HUES64 (cell line): ENCODE measurements around the gene APOL6.

ENCODE experiments used
- H3K27ac ChIP-seq: 2 replicates; pipeline ENCODE4 v1.7.0; 2013; ENCODE audit warnings: low read depth, low read length, inconsistent platforms
- H3K27me3 ChIP-seq: 2 replicates; pipeline ENCODE4 v1.6.1; 2013; ENCODE audit warnings: mild to moderate bottlenecking, low read length; ENCODE audit not compliant: insufficient read depth
- H3K36me3 ChIP-seq: 2 replicates; pipeline ENCODE4 v1.6.1; 2013; ENCODE audit warnings: mild to moderate bottlenecking, low read length; ENCODE audit not compliant: insufficient read depth
- H3K4me1 ChIP-seq: 2 replicates; pipeline ENCODE4 v1.6.1; 2013; ENCODE audit warnings: mild to moderate bottlenecking, low read length, moderate library complexity; ENCODE audit not compliant: insufficient read depth
- H3K4me3 ChIP-seq: 2 replicates; pipeline ENCODE4 v1.5.1; 2013; ENCODE audit warnings: mild to moderate bottlenecking, low read length, moderate library complexity
- H3K9ac ChIP-seq: 2 replicates; pipeline ENCODE4 v1.6.1; 2013; ENCODE audit warnings: mild to moderate bottlenecking, low read depth, low read length
- H3K9me3 ChIP-seq: 2 replicates; pipeline ENCODE4 v1.6.1; 2013; ENCODE audit warnings: low read depth, low read length; ENCODE audit not compliant: insufficient read depth
- WGBS: fragments of 150-250, 120-280 bp; methylation state at CpG from one replicate; pipeline ENCODE4 v1.1.7; 2013; ENCODE audit warnings: missing lambda C conversion rate; 5-methylcytosine and 5-hydroxymethylcytosine counted together

The APOL6 gene

GRCh38 chr22:35681454-35682052, 33.3 kb downstream of the APOL6 start:
- Histone ChIP-seq H3K36me3 (no peaks in the 10 kb centered on the region), H3K4me3 (no peak overlapping the region), H3K9ac (no peak overlapping the region), H3K4me1 (no peaks in the 10 kb centered on the region), H3K9me3 (peaks cover 22% of the 10 kb centered on the region), H3K27ac (no peak overlapping the region), H3K27me3 (no peaks in the 10 kb centered on the region)
- WGBS: 72% methylated on average over 4 of the region's 4 CpGs

- Histone ChIP-seq H3K36me3 (no peaks in the 10 kb centered on the region), H3K4me1 (no peaks in the 10 kb centered on the region), H3K9ac (no peak overlapping the region), H3K27me3 (no peaks in the 10 kb centered on the region), H3K9me3 (peaks cover 21% of the 10 kb centered on the region), H3K4me3 (no peak overlapping the region), H3K27ac (no peak overlapping the region)
- 89% methylated on average over 1 of the region's 1 CpG for WGBS
Measured at GRCh38 chr22:35683560-35683959, 35.3 kb downstream of the APOL6 start.

- WGBS: 76% methylated on average over 3 of the region's 3 CpGs
- H3K27ac ChIP-seq: no peak overlapping the region
Measured at GRCh38 chr22:35684270-35684700, 36.0 kb downstream of the APOL6 start.

GRCh38 chr22:35684732-35685131, 36.5 kb downstream of the APOL6 start:
- Histone ChIP-seq H3K27me3 (no peaks in the 10 kb centered on the region), H3K4me1 (no peaks in the 10 kb centered on the region), H3K27ac (no peak overlapping the region), H3K4me3 (no peak overlapping the region), H3K36me3 (no peaks in the 10 kb centered on the region), H3K9ac (no peak overlapping the region), H3K9me3 (peaks cover 21% of the 10 kb centered on the region)

More at GRCh38 chr22:35684270-35684700, 36.0 kb downstream of the APOL6 start:
- H3K27me3 ChIP-seq: no peaks in the 10 kb centered on the region
- peaks cover 21% of the 10 kb centered on the region for H3K9me3 ChIP-seq
- H3K4me3 ChIP-seq: no peak overlapping the region
- H3K36me3 ChIP-seq: no peaks in the 10 kb centered on the region
- H3K9ac ChIP-seq: no peak overlapping the region
- no peaks in the 10 kb centered on the region for H3K4me1 ChIP-seq

GRCh38 chr22:35685731-35686130, 37.5 kb downstream of the APOL6 start:
- 90% methylated on average over 11 of the region's 11 CpGs for WGBS
- no peaks in the 10 kb centered on the region for H3K36me3 ChIP-seq
- no peak overlapping the region for H3K27ac ChIP-seq
- H3K9ac ChIP-seq: no peak overlapping the region
- H3K4me1 ChIP-seq: no peaks in the 10 kb centered on the region
- no peak overlapping the region for H3K4me3 ChIP-seq
- no peaks in the 10 kb centered on the region for H3K27me3 ChIP-seq
- H3K9me3 ChIP-seq: peaks cover 14% of the 10 kb centered on the region

- 91% methylated on average over 4 of the region's 4 CpGs for WGBS
- no peak overlapping the region for H3K9ac ChIP-seq
- H3K4me3 ChIP-seq: no peak overlapping the region
- no peaks in the 10 kb centered on the region for H3K27me3 ChIP-seq
- no peaks in the 10 kb centered on the region for H3K4me1 ChIP-seq
- H3K36me3 ChIP-seq: no peaks in the 10 kb centered on the region
- peaks cover 9% of the 10 kb centered on the region for H3K9me3 ChIP-seq
- no peak overlapping the region for H3K27ac ChIP-seq
Measured at GRCh38 chr22:35686298-35686697, 38.1 kb downstream of the APOL6 start.

- 93% methylated on average over 6 of the region's 6 CpGs for WGBS
- H3K4me3 ChIP-seq: no peak overlapping the region
- no peak overlapping the region for H3K9ac ChIP-seq
- no peaks in the 10 kb centered on the region for H3K27me3 ChIP-seq
- H3K27ac ChIP-seq: no peak overlapping the region
- H3K4me1 ChIP-seq: no peaks in the 10 kb centered on the region
- H3K36me3 ChIP-seq: no peaks in the 10 kb centered on the region
- no peaks in the 10 kb centered on the region; the same call in 1 of the 2 replicates for H3K9me3 ChIP-seq
Measured at GRCh38 chr22:35687461-35687860, 39.2 kb downstream of the APOL6 start.

GRCh38 chr22:35688913-35689675, 40.8 kb downstream of the APOL6 start:
- no peaks in the 10 kb centered on the region for H3K4me1 ChIP-seq
- no peak overlapping the region for H3K9ac ChIP-seq
- no peak overlapping the region for H3K27ac ChIP-seq
- no peak overlapping the region for H3K4me3 ChIP-seq
- H3K9me3 ChIP-seq: no peaks in the 10 kb centered on the region
- peaks cover 6% of the 10 kb centered on the region for H3K27me3 ChIP-seq
- H3K36me3 ChIP-seq: no peaks in the 10 kb centered on the region
- 90% methylated on average over 10 of the region's 10 CpGs for WGBS

GRCh38 chr22:35690001-35690400, 41.8 kb downstream of the APOL6 start:
- no peak overlapping the region for H3K27ac ChIP-seq
- H3K36me3 ChIP-seq: no peaks in the 10 kb centered on the region
- H3K27me3 ChIP-seq: peaks cover 6% of the 10 kb centered on the region
- 83% methylated on average over 1 of the region's 1 CpG for WGBS
- no peaks in the 10 kb centered on the region for H3K9me3 ChIP-seq
- no peaks in the 10 kb centered on the region for H3K4me1 ChIP-seq
- H3K4me3 ChIP-seq: no peak overlapping the region
- H3K9ac ChIP-seq: no peak overlapping the region

GRCh38 chr22:35695202-35695601, 47.0 kb downstream of the APOL6 start:
- Histone ChIP-seq H3K9ac (no peak overlapping the region), H3K36me3 (no peaks in the 10 kb centered on the region), H3K27ac (no peak overlapping the region), H3K27me3 (peaks cover 6% of the 10 kb centered on the region), H3K4me3 (no peak overlapping the region), H3K4me1 (no peaks in the 10 kb centered on the region), H3K9me3 (no peaks in the 10 kb centered on the region)
- 86% methylated on average over 13 of the region's 13 CpGs for WGBS

- no peak overlapping the region for H3K9ac ChIP-seq
- H3K36me3 ChIP-seq: no peaks in the 10 kb centered on the region
- H3K4me1 ChIP-seq: no peaks in the 10 kb centered on the region
- no peaks in the 10 kb centered on the region for H3K9me3 ChIP-seq
- peaks cover 13% of the 10 kb centered on the region for H3K27me3 ChIP-seq
- no peak overlapping the region for H3K27ac ChIP-seq
- H3K4me3 ChIP-seq: no peak overlapping the region
- 79% methylated on average over 14 of the region's 14 CpGs for WGBS
Measured at GRCh38 chr22:35697142-35697541, 48.9 kb downstream of the APOL6 start.
